Measurements from ENCODE around the gene PNP. TPM values are rescaled to one million over a fixed set of nuclear protein-coding genes. Genes with fewer than 3 reads are reported as not detected.

The PNP gene
- total and polyA plus RNA-seq, 7 donors, result 5.5 to 121 (median 32.3) TPM

DNA sequence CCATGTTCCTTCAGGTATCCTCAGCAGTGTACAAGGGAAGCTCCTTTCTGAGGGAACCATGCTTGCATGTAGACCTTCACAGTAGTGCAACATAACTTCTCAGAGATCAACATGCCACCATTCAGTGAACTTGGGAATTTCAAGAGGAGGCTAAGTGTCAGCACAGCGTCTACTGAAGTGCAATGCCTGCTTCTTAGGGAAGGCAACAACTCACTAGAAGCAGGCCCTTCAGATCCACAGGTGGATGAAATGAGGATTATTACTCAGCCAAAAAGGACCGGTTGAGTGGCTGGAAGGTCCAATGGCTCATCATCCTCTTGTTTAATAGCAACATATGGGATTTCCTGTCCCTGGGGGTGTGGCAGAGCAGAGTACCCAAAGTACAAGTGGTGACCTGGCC is 54.8 kb downstream of the PNP start:
- Histone ChIP-seq H3K4me1 (no peaks in the 10 kb centered on the region), H3K9me3 (no peaks in the 10 kb centered on the region), H3K36me3 (no peaks in the 10 kb centered on the region), H3K4me3 (no peak overlapping the region), H3K27ac (no peak overlapping the region), H3K27me3 (no peaks in the 10 kb centered on the region)
- TF ChIP-seq, protein P1, sequence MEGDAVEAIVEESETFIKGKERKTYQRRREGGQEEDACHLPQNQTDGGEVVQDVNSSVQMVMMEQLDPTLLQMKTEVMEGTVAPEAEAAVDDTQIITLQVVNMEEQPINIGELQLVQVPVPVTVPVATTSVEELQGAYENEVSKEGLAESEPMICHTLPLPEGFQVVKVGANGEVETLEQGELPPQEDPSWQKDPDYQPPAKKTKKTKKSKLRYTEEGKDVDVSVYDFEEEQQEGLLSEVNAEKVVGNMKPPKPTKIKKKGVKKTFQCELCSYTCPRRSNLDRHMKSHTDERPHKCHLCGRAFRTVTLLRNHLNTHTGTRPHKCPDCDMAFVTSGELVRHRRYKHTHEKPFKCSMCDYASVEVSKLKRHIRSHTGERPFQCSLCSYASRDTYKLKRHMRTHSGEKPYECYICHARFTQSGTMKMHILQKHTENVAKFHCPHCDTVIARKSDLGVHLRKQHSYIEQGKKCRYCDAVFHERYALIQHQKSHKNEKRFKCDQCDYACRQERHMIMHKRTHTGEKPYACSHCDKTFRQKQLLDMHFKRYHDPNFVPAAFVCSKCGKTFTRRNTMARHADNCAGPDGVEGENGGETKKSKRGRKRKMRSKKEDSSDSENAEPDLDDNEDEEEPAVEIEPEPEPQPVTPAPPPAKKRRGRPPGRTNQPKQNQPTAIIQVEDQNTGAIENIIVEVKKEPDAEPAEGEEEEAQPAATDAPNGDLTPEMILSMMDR (IDR thresholded peaks at IDR 0.05), result no peak
- TF ChIP-seq POLR2A (IDR thresholded peaks at IDR 0.05) (no peak), EP300 (IDR thresholded peaks at IDR 0.05) (no peak)
- no peak for DNase-seq
- 89 to 92% methylated on average over 2 of the region's 2 CpGs for WGBS, 2 donors
- intact Hi-C loops (cut with DNase I), result no loop called here

Other genes starting within 250 kb of the PNP start
- gene OR11H6, start 245.7 kb upstream of the PNP start, total RNA-seq, result not detected
- not detected for gene OR11H6, start 245.7 kb upstream of the PNP start, polyA plus RNA-seq
- gene OR11H7, start 240.4 kb upstream of the PNP start, total RNA-seq, result not detected
- not detected for gene OR11H7, start 240.4 kb upstream of the PNP start, polyA plus RNA-seq
- gene OR11H4, start 230.1 kb upstream of the PNP start, total RNA-seq, result not detected
- not detected for gene OR11H4, start 230.1 kb upstream of the PNP start, polyA plus RNA-seq
- gene TTC5, start 163.5 kb upstream of the PNP start, total RNA-seq, result 10 to 100 TPM in 2 of 4 donors, 1 to 10 TPM in 2; 6.8 to 16.3 (median 10.1) TPM
- 1 to 10 TPM; 3.6 to 6.5 (median 5.3) TPM for gene TTC5, start 163.5 kb upstream of the PNP start, polyA plus RNA-seq
- 10 to 100 TPM; 43.2 to 55.8 (median 44.4) TPM for gene CCNB1IP1, start 136.1 kb upstream of the PNP start, total RNA-seq
- gene CCNB1IP1, start 136.1 kb upstream of the PNP start, polyA plus RNA-seq, result 10 to 100 TPM; 31.2 to 54.1 (median 44.4) TPM
- gene PARP2, start 125.8 kb upstream of the PNP start, total RNA-seq, result 10 to 100 TPM in 3 of 4 donors, 1 to 10 TPM in 1; 7.4 to 14.3 (median 10.6) TPM
- 10 to 100 TPM in 1 of 3 donors, 1 to 10 TPM in 2; 6.0 to 11.8 (median 7.4) TPM for gene PARP2, start 125.8 kb upstream of the PNP start, polyA plus RNA-seq
- gene TEP1, start 55.9 kb upstream of the PNP start, total RNA-seq, result 10 to 100 TPM; 12.7 to 42.7 (median 19.6) TPM
- 10 to 100 TPM; 19.2 to 43.7 (median 22.9) TPM for gene TEP1, start 55.9 kb upstream of the PNP start, polyA plus RNA-seq
- 1 to 10 TPM in 1 of 4 donors, under 1 TPM in 3; 0.33 to 1.4 (median 0.62) TPM for gene KLHL33, start 33.2 kb upstream of the PNP start, total RNA-seq
- under 1 TPM; 0.23 to 0.60 (median 0.23) TPM for gene KLHL33, start 33.2 kb upstream of the PNP start, polyA plus RNA-seq
- 10 to 100 TPM; 34.1 to 65.6 (median 50.7) TPM for gene OSGEP, start 14.6 kb upstream of the PNP start, total RNA-seq
- 10 to 100 TPM; 21.0 to 49.4 (median 29.8) TPM for gene OSGEP, start 14.6 kb upstream of the PNP start, polyA plus RNA-seq
- gene APEX1, start 14.2 kb upstream of the PNP start, total RNA-seq, result 100 to 1,000 TPM; 118 to 181 (median 146) TPM
- gene APEX1, start 14.2 kb upstream of the PNP start, polyA plus RNA-seq, result 100 to 1,000 TPM in 1 of 3 donors, 10 to 100 TPM in 2; 84.4 to 150 (median 99.7) TPM
- gene PIP4P1, start 8.0 kb upstream of the PNP start, total RNA-seq, result 10 to 100 TPM; 18.9 to 28.0 (median 22.8) TPM
- gene PIP4P1, start 8.0 kb upstream of the PNP start, polyA plus RNA-seq, result 10 to 100 TPM; 30.3 to 40.9 (median 32.4) TPM
- not detected for gene RNASE10, start 36.1 kb downstream of the PNP start, total RNA-seq
- gene RNASE10, start 36.1 kb downstream of the PNP start, polyA plus RNA-seq, result under 1 TPM in 1 of 3 donors, not detected in 2; 0.12 TPM
- gene RNASE9, start 91.6 kb downstream of the PNP start, total RNA-seq, result not detected
- not detected for gene RNASE9, start 91.6 kb downstream of the PNP start, polyA plus RNA-seq
- not detected for gene RNASE11, start 118.6 kb downstream of the PNP start, total RNA-seq
- gene RNASE11, start 118.6 kb downstream of the PNP start, polyA plus RNA-seq, result not detected
- not detected for gene RNASE12, start 122.0 kb downstream of the PNP start, total RNA-seq
- not detected for gene RNASE12, start 122.0 kb downstream of the PNP start, polyA plus RNA-seq
- not detected for gene OR6S1, start 172.3 kb downstream of the PNP start, total RNA-seq
- not detected for gene OR6S1, start 172.3 kb downstream of the PNP start, polyA plus RNA-seq
- 100 to 1,000 TPM in 1 of 4 donors, 10 to 100 TPM in 3; 44.0 to 138 (median 65.5) TPM for gene RNASE4, start 215.2 kb downstream of the PNP start, total RNA-seq
- gene RNASE4, start 215.2 kb downstream of the PNP start, polyA plus RNA-seq, result 10 to 100 TPM; 11.4 to 46.3 (median 15.5) TPM
- 10 to 100 TPM; 13.3 to 44.4 (median 19.0) TPM for gene ANG, start 219.4 kb downstream of the PNP start, total RNA-seq
- 10 to 100 TPM; 15.5 to 28.3 (median 22.2) TPM for gene ANG, start 219.4 kb downstream of the PNP start, polyA plus RNA-seq